Common myeloid progenitor, CD34-positive (primary cell): ENCODE measurements around the gene SCARF2.

ENCODE experiments used
- CTCF ChIA-PET: fragments of 350-600 bp; sonication (Branson Sonifier 250); formaldehyde crosslinking; loops from one replicate; lab custom pipeline; 2021; ENCODE audit warnings: antibody characterized with exemption; lab: Charles Lee
- POLR2A ChIA-PET: fragments of 350-600 bp; sonication (Branson Sonifier 250); formaldehyde crosslinking; loops from one replicate; lab custom pipeline; 2021; ENCODE audit warnings: antibody characterized with exemption; lab: Charles Lee
- DNase-seq, 3 donors: peaks; one replicate each; pipeline versions ENCODE4 v3.0.0 to v3.0.0-alpha.2; 2013
- H3K27ac ChIP-seq, 2 experiments: 1 replicate in 1 of 2; 2 replicates in 1 of 2; pipeline ENCODE4 v1.7.0; 2013; ENCODE audit warnings: inconsistent platforms in 2 of 2, low read length in 2 of 2, mild to moderate bottlenecking in 2 of 2, low read depth in 1 of 2, moderate library complexity in 1 of 2; ENCODE audit not compliant: severe bottlenecking in 2 of 2, insufficient read depth in 1 of 2, poor library complexity in 1 of 2
- H3K27me3 ChIP-seq, 5 experiments: replicated peaks in 2 of 5; 1 replicate in 3 of 5; 2 replicates in 2 of 5; pipeline versions ENCODE4 v1.6.1 to v1.7.0; 2013; ENCODE audit warnings: low read length in 4 of 5, mild to moderate bottlenecking in 2 of 5, moderate library complexity in 2 of 5, inconsistent platforms in 1 of 5; ENCODE audit not compliant: insufficient read depth in 5 of 5, control insufficient read depth in 4 of 5
- H3K36me3 ChIP-seq, 4 experiments: 1 replicate in 2 of 4; 2 replicates in 2 of 4; pipeline versions ENCODE4 v1.6.1 to v1.7.0; 2013; ENCODE audit warnings: low read length in 3 of 4, control low read depth in 1 of 4, mild to moderate bottlenecking in 1 of 4; ENCODE audit not compliant: control insufficient read depth in 4 of 4, insufficient read depth in 4 of 4
- H3K4me1 ChIP-seq, 4 experiments: 1 replicate in 3 of 4; 2 replicates in 1 of 4; pipeline versions ENCODE4 v1.6.1 to v1.7.1; 2013; ENCODE audit warnings: low read length in 3 of 4, mild to moderate bottlenecking in 3 of 4, control low read depth in 1 of 4, inconsistent platforms in 1 of 4, moderate library complexity in 1 of 4; ENCODE audit not compliant: control insufficient read depth in 4 of 4, insufficient read depth in 4 of 4; ENCODE audit errors: control extremely low read depth in 1 of 4
- H3K4me3 ChIP-seq, 7 experiments: 1 replicate in 4 of 7; 2 replicates in 3 of 7; pipeline versions ENCODE4 v1.5.1 to v1.7.0; 2013; ENCODE audit warnings: mild to moderate bottlenecking in 7 of 7, low read length in 6 of 7, moderate library complexity in 6 of 7, inconsistent platforms in 2 of 7, low read depth in 2 of 7, control low read depth in 1 of 7; ENCODE audit not compliant: insufficient read depth in 4 of 7, control insufficient read depth in 1 of 7; ENCODE audit errors: extremely low read depth in 1 of 7
- H3K9me3 ChIP-seq, 5 experiments: 1 replicate in 4 of 5; 2 replicates in 1 of 5; pipeline versions ENCODE4 v1.6.1 to v1.7.1; 2013; ENCODE audit warnings: low read length in 4 of 5, mild to moderate bottlenecking in 2 of 5, inconsistent platforms in 1 of 5, low read depth in 1 of 5, moderate library complexity in 1 of 5; ENCODE audit not compliant: control insufficient read depth in 4 of 5, insufficient read depth in 2 of 5; ENCODE audit errors: control extremely low read depth in 1 of 5
- WGBS: methylation state at CpG from one replicate; pipeline ENCODE4 v1.1.5; 2013; ENCODE audit not compliant: insufficient coverage; 5-methylcytosine and 5-hydroxymethylcytosine counted together

The SCARF2 gene

DNA sequence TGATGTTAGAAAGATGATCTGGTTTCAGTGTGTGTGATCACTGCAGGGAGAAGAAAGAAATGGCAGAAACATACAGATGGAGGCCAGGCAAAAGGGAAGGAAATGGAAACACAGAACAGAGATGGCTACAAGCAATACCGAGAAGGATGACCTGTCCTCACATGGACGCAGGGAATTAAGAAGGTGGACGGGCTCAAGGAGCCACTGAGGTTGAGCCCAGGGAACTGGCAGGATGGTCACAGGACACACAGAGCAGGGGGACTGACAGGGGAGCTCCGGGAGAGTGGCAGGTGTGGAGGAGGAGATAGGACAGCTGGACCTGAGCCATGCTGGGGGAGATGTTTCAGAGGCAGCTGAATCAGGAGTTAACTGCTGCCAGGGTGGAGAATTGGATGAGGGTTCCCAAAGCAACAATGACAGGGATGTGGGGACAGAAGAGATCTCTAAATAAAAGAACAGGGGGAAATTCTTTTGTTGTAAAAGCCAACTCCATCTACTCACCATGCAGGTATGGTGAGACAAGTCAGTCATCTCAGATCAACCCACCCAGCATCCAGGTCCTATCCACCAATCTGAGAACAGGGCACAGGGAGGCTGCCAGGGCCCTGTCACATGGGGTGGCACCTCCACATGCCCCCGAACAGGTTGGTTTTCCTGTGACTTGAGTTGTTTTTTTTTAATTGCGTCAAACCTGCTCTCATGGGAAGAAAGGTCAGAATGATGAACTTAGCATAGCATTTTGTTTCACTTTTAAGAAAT, 31.7 kb upstream of the SCARF2 start:
- ChIA-PET POLR2A (no interaction called here), CTCF (interaction anchor here (1.5 kb wide), 1 partner anchor 96 kb away, joined by 3 read pairs; no protein-coding TSS in a partner anchor)
- Histone ChIP-seq H3K27ac (no peak overlapping the region), H3K9me3 (no peaks in the 10 kb centered on the region), H3K4me1 (peaks cover 0 to 2% (median 2%) of the 10 kb centered on the region in 4 experiments), H3K36me3 (peaks cover 2 to 38% (median 17%) of the 10 kb centered on the region in 4 experiments), H3K27me3 (no peaks in the 10 kb centered on the region), H3K4me3 (no peak overlapping the region)
- 94% methylated on average over 5 of the region's 6 CpGs for WGBS
- DNase-seq = no peak

DNA sequence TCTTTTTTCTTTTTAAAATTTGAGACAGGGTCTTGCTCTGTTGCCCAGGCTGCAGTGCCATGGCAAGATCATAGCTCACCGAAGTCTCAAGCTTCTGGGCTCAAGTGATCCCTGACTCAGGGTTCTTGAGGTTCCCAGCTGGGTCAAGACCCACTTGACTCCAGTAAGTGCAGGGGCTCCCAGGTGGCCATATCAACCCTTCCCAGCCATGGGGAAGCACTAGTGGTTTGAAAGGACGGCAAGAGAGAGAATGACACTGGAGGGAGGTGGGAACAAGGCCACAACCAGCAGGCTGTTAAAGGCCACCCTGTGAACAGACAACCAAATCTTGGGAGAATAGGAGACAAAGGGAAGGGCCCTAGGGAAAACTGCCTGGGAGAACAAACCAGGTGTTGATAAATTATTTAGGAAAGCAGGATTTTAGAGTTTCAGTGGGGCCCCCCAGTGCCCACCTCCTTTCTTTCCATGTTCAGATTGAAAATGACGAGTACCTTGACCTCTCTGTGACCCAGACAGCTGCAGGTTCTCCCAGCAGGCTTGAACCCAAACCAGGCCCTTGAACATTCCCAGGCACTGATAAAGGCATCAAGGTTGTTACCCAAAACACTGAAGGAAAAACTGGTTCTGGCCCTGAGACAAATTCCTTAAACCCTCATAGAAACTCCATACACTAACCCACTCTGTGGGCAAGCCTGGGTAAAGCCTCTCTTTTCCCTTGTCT, 29.2 kb upstream of the SCARF2 start:
- Histone ChIP-seq H3K27ac (no peak overlapping the region), H3K36me3 (peaks cover 2 to 40% (median 19%) of the 10 kb centered on the region in 4 experiments), H3K4me3 (no peak overlapping the region), H3K9me3 (no peaks in the 10 kb centered on the region), H3K4me1 (peaks cover 3 to 21% (median 18%) of the 10 kb centered on the region in 4 experiments), H3K27me3 (no peaks in the 10 kb centered on the region)
- POLR2A ChIA-PET = no interaction called here
- 94% methylated on average over 3 of the region's 3 CpGs for WGBS
- no peak for DNase-seq
- CTCF ChIA-PET = interaction anchor here (2.3 kb wide), 1 partner anchor 11 kb away, joined by 15 read pairs; no protein-coding TSS in a partner anchor

DNA sequence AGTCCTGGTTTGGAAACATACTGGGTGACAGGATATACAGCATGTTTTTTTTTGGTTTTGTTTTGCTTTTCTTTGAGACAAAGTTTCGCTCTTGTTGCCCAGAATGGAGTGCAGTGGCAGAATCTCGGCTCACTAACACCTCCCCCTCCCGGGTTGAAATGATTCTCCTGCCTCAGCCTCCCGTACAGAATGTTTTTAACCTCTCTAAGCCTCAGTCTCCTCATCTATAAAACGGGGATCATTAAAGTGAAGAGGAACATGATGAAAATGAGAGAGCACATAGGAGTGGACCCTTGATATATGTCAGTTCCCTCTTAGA, 28.1 kb upstream of the SCARF2 start:
- H3K27me3 ChIP-seq = no peaks in the 10 kb centered on the region
- ChIA-PET CTCF (interaction anchor here (1.0 to 1.6 kb wide), 3 partner anchors 11 to 48 kb away, joined by 3 to 5 read pairs (median 4); no protein-coding TSS in a partner anchor), POLR2A (no interaction called here)
- peaks cover 3 to 21% (median 18%) of the 10 kb centered on the region in 4 experiments for H3K4me1 ChIP-seq
- 100% methylated on average over 3 of the region's 5 CpGs for WGBS
- no peak for DNase-seq
- H3K36me3 ChIP-seq = peaks cover 0 to 35% (median 13%) of the 10 kb centered on the region in 4 experiments
- no peak overlapping the region for H3K27ac ChIP-seq
- no peak overlapping the region for H3K4me3 ChIP-seq
- H3K9me3 ChIP-seq = no peaks in the 10 kb centered on the region

DNA sequence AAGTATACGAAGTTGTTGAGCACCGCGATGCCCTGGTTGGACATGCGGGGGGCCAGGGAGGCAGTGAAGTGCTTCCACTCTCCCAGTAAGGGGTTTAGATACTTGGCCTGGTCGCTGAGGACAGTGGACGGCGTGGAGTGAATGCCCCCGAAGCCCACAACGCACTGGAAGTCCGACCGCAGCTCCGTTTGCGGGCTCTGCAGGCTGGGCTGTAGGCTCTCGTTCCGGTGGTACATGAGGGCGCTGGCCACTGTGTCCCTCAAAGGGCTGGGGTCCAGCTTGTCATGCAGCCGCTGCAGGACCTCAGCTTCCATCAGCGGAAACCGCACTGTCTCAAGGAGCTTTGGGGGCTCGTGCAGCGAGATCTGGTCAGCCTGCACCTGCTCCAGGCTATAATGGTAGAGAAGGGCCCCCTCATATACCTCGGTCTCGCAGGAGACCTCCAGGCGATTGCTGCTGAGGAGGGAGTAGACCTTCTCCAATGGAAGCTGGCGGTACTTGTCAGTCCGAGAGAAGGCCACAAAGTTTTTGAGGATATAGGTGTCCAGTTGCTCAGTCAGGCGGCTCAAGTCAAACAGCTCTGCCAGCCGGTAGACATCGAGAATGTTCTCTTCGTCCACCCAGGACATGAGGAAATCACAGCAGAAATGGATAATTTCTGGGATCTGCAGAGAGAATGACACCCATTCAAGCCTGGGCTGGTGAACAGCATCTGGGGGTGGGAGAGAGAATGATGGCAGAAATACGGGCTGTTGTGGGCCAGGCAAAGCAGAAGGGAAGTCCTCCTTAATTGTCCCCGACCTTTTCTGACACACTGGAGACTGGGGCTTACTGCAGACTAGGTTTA, 27.5 kb upstream of the SCARF2 start:
- 98% methylated on average over 31 of the region's 32 CpGs for WGBS
- Histone ChIP-seq H3K27me3 (no peaks in the 10 kb centered on the region), H3K4me3 (no peak overlapping the region), H3K4me1 (peaks cover 3 to 21% (median 18%) of the 10 kb centered on the region in 4 experiments), H3K9me3 (no peaks in the 10 kb centered on the region), H3K36me3 (peaks cover 0 to 35% (median 10%) of the 10 kb centered on the region in 4 experiments), H3K27ac (peak overlapping the region in 1 of 2 experiments; percentile 25)
- CTCF ChIA-PET = interaction anchor here (1.0 to 1.6 kb wide), 5 partner anchors 9 to 308 kb away, joined by 3 to 5 read pairs (median 3); no protein-coding TSS in a partner anchor
- no peak for DNase-seq
- POLR2A ChIA-PET = interaction anchor here (0.6 kb wide), 1 partner anchor 15 kb away, joined by 3 read pairs; no protein-coding TSS in a partner anchor

DNA sequence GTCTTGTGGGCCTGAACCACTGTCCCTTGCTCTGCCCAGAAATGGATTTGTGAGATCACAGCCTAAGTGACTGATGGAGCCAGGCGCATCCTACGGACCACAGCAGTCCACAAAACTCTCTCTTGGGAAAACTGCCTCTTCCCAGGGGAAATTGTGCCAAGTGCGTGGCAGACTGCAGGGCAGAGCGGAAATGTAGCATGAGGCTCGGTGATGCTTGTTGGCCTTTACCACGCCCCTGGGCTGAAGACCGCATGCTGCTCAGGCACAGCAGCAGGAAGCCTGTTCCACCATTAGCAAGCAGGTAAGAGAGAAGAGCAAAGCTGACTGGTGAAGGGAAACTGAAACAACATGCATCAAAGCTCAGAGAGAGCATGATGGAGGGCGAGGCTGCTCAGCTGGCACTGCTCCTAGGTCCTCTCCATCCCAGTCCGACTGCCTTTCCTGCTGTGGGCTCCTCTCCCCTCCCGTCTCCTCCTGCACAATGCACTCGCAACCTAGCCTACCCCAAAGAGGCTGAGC, 26.5 kb upstream of the SCARF2 start:
- H3K4me3 ChIP-seq = peak overlapping the region in 1 of 7 experiments; percentile 34
- DNase-seq = peak in 1 of 3 donors; percentile 16
- 90% methylated on average over 8 of the region's 11 CpGs for WGBS
- no peaks in the 10 kb centered on the region for H3K27me3 ChIP-seq
- H3K27ac ChIP-seq = no peak overlapping the region
- H3K4me1 ChIP-seq = peaks cover 3 to 21% (median 18%) of the 10 kb centered on the region in 4 experiments
- no peaks in the 10 kb centered on the region for H3K9me3 ChIP-seq
- ChIA-PET POLR2A (no interaction called here), CTCF (interaction anchor here (1.0 to 1.6 kb wide), 5 partner anchors 8 to 307 kb away, joined by 3 to 5 read pairs (median 4); no protein-coding TSS in a partner anchor)
- peaks cover 0 to 33% (median 11%) of the 10 kb centered on the region in 4 experiments for H3K36me3 ChIP-seq

DNA sequence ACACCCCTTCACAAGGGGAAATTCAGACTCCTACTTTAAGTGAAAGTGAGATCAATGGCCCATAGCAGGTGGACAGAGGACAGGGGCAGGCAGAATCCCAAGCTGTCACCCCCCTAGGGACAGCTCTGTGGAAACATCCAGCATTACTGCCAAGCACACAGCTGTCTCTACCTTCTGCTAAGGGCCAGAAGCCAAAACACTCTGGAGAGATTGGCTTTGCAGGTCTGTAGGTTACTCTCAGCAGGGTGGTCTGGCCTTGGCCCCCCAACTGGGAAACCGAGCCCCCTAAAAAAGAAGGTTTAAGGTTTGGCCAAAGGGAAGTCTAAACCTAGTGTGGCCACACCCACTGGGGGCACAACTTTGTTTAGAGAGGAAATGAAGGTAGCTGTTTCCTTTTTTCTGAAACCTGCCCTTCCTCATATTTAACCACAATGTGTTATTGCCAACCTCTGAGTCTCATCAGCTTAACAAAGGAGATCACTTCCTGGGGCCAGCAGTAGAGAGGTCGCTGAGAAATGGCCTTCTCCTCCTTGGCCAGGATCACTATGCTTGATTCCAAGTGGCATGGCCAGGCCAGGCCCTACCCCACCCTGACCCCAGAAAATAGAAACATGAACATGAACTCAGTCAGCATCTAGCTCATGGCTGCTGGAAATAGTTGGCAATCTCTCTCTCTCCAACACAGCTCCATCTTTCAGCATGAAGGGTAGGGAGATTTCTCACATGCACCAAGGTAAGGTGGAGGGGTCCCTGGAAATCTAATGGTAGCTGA, 25.9 kb upstream of the SCARF2 start:
- Histone ChIP-seq H3K4me3 (peak overlapping the region in 2 of 7 experiments; percentile 22 to 34), H3K27ac (no peak overlapping the region), H3K4me1 (peaks cover 3 to 21% (median 18%) of the 10 kb centered on the region in 4 experiments), H3K27me3 (no peaks in the 10 kb centered on the region), H3K36me3 (peaks cover 0 to 35% (median 11%) of the 10 kb centered on the region in 4 experiments), H3K9me3 (no peaks in the 10 kb centered on the region)
- DNase-seq = peak; percentile 22 to 69 (median 54)
- WGBS = 6% methylated on average over 2 of the region's 2 CpGs
- CTCF ChIA-PET = interaction anchor here (1.0 to 1.4 kb wide), 4 partner anchors 19 to 306 kb away, joined by 3 to 4 read pairs (median 4); no protein-coding TSS in a partner anchor
- POLR2A ChIA-PET = no interaction called here
